ENCODE measurements around the gene LSM12. TPM values are rescaled to one million over a fixed set of nuclear protein-coding genes. Genes with fewer than 3 reads are reported as not detected.
"Not testable (repeated sequence)": the region's sequence is repeated elsewhere in the genome, so short reads cannot be mapped to it uniquely, and the experiment has no call there.

LSM12 gene
- total RNA-seq, 1 donor from 2014 or later, result 22.5 TPM

DNA sequence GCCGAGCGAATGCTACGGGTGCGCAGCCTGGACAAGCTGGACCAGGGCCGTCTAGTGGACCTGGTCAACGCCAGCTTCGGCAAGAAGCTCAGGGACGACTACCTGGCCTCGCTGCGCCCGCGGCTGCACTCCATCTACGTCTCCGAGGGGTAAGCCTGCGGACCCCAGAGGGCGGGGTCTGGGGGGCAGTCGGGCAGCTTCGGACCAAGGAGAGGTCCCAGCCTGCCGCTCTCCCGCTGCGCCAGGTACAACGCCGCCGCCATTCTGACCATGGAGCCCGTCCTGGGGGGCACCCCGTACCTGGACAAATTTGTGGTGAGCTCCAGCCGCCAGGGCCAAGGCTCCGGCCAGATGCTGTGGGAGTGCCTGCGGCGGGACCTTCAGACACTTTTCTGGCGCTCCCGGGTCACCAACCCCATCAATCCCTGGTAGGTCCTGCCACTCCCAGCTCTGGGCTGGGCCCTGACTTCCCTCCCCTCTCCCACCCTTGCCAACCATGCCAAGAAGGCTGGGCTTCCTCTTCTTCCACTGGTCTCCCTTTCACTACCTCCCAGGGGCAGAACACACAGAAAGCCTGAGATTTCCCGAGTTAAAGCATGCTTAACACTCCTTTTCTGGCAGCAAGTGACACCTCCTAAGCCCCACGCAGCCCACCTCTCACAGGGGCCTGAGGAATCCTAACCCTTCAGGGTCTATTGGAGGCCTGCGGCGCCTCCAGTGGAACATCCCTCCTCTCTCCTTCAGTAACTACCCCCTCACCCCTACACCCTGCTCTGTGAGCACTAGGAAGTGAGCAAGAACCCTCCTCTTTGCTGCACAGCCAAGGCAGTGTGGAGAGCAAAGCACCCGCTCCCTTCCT lies 58.9 kb downstream of the LSM12 start:
- DNase-seq (ENCODE audit: low read depth in 2 of 2), result no peak

DNA sequence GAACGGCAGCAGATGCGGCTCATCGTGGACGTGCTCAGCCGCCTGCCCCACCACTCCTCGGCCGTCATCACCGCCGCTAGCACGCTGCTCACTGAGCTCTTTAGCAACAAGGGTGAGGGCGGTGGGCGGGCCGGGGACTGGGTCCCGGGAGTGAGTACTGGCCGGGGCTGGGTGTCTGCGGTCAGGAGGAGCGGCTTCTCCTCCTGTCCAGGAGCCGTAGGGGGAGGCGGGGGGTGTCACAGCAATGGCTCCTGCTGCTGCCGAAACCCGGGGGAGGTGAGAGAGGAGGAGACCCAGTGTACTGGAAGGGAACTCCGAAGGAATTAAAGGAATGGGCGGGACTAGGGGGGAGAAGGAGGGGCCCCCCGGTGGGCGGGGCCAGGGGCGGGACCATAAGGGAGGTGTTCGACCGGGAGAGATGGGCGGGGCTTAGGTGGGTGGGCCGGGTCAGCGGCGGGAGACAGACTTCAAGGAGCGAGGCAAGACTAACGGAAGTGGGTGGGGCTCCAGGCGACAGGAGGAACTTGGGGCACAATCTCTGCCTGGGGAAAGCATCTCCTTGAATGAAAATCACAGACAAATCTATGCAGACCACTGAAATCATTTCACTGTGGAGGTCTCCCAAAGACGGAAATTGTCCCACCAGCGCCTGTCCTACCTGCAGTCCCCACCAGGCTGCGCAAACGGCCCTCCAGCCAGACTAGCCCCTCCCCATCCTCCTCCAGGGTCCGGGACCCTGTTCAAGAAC lies 59.7 kb downstream of the LSM12 start:
- peak; percentile 52 to 92 for DNase-seq (ENCODE audit: low read depth in 2 of 2)

DNA sequence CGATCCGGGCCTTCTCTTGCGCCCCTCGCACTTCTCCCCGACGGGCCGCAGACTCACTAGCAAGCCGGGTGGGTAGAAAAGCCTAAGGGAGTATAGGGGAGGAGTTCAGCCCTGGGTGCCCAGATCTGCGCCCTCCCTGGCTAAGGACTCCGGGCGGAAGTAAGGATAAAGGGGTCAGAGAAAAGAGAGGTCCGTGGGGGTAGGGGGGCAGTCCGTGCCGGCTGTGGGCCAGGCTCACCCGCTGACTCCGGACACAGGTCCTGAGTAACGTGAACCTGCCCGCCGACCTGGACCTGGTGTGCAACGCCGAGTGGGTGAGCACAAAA lies 60.2 kb downstream of the LSM12 start:
- DNase-seq (ENCODE audit: low read depth in 2 of 2), result no peak

DNA sequence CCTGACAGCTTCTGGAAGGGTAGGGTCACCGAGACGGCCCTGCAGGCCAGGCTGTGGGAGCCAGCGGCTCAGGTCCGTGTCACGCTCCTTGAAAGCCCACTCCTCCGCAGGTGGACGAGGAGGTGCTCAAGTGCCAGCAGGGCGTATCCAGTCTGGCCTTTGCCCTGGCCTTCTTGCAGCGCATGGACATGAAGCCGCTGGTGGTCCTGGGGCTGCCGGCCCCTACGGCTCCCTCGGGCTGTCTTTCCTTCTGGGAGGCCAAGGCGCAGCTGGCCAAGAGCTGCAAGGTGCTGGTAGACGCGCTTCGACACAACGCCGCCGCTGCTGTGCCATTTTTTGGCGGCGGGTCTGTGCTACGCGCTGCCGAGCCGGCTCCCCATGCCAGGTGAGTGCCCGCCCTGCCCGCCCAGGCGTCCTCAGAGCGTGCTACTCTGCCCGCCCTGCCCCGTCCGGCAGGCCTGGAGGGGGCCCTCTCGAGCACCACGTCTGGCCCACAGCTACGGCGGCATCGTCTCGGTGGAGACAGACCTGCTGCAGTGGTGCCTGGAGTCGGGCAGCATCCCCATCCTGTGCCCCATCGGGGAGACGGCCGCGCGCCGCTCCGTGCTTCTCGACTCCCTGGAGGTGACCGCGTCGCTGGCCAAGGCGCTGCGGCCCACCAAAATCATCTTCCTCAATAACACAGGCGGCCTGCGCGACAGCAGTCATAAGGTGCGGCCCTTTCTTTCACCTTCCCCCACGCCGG lies 60.8 kb downstream of the LSM12 start:
- peak in 1 of 2 donors; percentile 69 for DNase-seq (ENCODE audit: low read depth in 2 of 2)

DNA sequence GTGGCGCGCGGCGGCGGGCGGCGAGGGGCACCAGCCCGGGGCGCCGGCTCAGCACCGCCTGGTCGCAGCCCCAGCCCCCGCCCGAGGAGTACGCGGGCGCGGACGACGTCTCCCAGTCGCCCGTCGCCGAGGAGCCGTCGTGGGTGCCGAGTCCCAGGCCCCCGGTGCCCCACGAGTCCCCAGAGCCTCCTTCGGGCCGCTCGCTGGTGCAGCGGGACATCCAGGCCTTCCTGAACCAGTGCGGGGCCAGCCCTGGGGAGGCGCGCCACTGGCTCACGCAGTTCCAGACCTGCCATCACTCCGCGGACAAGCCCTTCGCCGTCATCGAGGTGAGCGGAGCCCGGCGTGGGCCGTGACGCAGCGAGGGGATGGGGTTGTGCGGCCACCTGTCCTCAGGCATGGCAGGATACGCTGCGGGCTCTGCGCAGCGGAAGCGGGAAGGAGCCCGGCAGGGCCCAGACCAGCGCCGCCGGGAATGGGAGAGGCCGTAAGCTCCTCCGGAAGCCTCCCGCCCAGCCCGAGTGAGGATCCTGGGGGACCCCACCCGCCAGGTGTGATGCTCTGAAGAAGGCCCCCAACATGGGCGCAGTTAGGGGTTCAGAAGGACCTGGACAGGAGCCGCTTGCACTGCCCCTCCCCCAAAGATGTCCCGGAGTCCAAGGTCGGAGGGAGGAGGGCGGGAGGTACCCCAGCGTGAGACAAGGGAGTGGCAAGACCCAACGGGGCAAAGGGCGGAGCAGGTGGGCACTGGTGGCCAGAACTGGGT lies 61.5 kb downstream of the LSM12 start:
- DNase-seq (ENCODE audit: low read depth in 2 of 2), result peak in 1 of 2 donors; percentile 40

DNA sequence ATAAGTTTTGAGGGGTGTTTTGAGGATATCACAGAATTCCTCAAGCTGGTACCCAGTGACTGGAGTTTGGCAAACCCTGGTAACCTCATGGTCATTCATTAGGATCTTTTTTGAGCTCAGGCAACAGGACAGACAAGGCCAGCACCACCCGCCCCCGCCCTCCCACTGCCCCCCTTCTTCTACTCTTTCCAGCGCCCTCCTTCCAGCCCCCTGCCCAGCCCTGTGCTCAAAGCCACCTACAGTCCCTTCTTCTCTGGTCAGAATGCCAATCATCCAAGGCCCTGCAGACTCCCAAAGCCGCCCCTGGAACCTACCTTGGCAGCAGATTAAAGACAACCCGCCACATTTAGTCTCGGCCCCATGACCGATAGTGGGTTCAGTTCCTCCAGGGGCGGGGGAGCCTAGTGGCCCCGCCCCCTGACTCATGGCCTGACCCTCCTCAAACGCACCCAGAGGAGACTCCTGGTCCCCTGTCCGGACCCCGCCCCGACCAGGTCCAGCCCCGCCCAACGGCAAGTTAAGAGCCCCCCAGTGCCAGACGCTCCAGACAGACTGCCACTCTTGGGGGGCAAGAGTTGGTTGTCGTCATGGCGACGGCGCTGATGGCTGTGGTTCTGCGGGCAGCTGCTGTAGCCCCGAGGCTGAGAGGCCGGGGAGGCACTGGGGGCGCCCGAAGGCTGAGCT lies 62.3 kb downstream of the LSM12 start, which contains the start of gene NAGS:
Gene NAGS, plus strand, starts transcription at position 546 of the 684 bp plus-strand sequence. Its CDS starts 42 bp downstream, at position 588.
- DNase-seq (ENCODE audit: low read depth in 2 of 2), result peak in 1 of 2 donors; percentile 40

DNA sequence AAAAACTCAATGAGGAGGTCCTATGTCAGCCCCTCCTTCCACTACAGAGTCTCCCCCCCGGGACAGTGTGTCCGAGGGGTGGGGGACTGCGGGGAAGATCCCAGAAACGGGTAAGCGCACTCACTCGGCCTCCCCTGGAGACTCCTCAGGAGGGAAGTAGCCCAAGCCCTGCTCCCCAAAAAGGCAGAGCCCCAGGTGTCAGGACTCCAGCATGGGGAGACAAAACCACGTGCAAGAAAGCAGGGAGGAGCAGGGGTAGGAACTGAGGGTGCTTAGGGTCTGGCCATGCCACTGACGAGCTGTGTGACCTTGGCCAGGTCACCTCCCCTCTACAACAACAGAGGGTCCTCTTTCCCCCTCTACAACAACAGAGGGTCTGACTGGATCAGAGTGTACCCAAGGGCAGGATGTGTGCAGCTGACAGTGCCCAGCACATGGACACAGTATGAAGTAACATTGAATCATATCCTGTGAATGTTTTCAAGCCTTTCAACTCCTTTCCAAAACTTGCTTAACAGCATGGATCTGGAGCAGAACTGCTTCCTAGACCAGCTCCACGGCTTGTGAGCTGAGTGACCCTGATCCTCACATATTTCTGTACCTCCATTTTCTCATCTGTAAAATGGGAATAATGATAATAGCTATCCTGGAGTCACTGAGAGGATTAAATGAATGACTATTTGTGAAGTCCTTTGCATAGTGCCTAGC lies 64.2 kb downstream of the LSM12 start:
- peak; percentile 81 to 92 for DNase-seq (ENCODE audit: low read depth in 2 of 2)

DNA sequence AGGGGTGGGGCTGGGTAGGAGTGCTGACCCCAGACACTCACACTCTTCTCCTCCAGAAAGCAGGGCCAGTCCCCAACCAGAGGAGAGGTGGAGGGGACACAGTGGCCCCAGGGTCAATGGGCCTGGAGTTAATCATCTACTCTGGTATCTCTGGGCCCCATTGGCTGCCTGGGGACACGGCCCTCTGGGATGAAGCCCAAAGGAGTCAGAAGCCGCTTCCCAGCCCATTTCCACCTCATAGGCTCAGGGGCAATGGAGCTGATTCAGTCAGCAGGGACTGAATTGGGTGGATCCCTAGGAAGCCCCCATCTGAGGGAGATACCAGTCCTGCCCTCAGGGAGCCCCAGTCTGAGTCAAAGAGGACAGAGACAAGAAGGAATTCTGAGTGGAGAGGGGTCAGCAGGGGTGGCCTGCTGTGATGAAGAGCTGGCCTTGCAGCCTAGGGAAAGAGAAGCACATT lies 65.0 kb downstream of the LSM12 start:
- no peak for DNase-seq (ENCODE audit: low read depth in 2 of 2)

DNA sequence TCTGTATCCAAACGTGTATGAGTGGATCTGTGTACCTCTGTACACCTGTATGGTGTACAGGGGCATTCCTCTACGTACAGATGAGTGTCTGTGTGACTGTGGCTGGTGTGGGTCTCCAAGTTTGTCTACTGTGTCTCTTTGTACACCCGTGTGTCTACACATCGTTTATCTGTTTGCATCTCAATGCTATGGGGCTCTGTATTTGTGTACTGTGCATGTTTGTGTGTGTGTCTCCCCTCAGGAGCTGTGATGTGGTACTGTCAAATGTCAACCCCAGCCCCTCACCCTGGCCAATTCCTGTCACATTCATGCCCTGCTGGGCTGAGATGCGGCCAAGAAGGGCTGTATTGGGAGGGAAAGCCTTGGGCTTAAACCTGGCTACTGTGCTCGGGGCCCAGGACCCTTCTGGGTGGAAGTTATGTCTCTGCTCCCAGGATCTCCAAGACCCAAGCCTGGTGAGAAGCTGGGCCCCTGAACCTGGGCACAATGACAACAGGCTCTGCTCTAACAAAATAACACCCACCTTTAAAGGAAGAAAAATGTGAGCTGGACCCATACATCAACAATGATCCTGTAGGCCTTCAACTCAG lies 65.5 kb downstream of the LSM12 start:
- no peak for DNase-seq (ENCODE audit: low read depth in 2 of 2)

DNA sequence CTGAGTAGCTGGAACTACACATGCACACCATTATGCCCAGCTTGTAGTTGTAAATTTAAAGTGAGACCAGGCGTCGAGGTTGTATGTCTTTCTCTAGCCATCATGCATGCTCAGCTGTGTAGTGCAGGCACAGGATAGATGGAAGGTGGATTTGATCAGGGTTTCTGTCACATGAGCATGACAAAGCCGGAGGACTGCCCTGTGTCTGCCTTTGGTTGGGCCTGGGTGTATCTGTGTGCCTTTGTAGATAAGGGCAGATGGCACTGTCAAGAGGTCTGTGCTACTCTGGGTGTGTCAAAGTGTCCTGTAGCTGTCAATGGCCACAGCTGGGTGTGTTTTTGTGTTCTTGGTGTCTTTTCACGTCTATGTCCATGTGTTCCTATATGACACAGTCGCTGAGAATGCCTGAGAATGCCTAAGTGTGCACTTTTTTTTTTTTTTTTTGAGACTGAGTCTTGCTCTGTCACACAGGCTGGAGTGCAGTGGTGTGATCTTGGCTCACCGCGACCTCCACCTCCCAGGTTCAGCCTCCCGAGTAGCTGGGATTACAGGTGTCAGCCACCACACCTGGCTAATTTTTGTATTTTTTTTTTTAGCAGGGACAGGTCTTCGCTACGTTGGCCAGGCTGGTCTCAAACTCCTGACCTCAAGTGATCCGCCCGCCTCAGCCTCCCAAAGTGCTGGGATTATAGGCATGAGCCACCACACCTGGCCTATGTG lies 66.2 kb downstream of the LSM12 start:
- DNase-seq (ENCODE audit: low read depth in 2 of 2), result no peak

DNA sequence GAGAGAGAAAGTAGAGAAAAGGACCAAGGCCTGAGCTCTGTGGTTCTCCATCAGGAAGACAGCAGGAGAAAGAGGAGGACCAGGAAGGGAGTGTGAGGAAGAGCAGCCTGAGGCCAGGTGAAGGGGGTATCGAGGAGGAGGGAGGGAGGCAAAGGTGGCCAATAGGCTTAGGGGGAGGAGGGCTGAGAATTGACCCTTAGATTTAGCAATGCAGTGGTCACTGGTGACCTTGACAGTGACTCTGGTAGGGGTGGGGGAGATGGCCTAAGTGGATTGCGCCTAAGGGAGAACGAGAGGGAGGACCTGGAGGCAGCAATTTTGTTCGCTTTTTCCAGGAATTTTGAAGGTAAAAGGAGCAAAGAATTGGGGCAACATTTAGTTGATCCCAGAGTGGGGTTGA lies 67.4 kb downstream of the LSM12 start:
- DNase-seq (ENCODE audit: low read depth in 2 of 2), result no peak

DNA sequence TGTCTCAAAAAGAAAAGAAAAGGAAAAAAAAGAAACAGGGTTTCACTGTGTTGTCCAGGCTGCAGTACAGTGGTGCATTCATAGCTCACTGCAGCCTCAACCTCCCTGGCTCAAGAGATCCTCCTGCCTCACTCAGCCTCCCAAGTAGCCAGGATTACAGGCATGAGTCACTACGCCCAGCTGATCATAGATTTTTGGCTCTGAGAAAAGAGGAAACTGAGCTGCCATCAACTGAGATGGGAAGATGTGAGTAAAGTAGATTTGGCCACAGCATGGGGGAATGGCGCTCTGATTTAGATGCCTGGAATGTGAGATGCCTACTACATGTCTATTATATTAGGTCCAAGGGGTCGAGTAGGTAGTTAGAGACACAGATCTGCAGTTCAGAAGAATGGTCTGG lies 67.9 kb downstream of the LSM12 start:
- DNase-seq (ENCODE audit: low read depth in 2 of 2), result peak in 1 of 2 donors; percentile 52

DNA sequence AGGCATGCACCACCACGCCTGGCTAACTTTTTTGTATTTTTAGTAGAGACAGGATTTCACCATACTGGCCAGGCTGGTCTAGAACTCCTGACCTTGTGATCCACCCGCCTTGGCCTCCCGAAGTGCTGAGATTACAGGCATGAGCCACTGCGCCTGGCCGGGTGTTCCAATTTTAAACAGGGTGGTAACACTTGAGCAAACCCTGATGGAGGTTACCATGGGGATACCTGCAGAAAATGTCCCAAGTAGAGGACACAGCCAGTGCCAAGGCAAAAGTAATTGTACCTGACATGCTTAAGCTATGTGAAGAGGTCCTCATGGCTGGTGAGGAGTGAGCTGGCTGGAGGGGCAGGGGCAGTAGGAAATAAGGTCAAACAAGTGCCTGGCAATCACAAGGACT lies 69.3 kb downstream of the LSM12 start:
- DNase-seq (ENCODE audit: low read depth in 2 of 2), result not testable (repeated sequence)

DNA sequence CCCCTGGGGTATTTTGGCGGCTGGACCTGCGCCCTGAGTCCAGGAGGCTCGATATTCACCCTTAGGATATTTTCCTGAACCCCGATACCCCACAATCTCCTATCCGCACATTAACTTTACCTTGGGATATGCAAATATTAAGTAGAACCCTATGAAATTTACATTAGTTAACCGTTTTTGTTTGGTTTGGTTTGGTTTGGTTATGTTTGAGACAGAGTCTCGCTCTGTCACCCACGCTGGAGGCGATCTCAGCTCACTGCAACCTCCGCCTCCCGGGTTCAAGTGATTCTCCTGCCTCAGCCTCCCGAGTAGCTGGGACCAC lies 71.4 kb downstream of the LSM12 start:
- no peak for DNase-seq (ENCODE audit: low read depth in 2 of 2)

DNA sequence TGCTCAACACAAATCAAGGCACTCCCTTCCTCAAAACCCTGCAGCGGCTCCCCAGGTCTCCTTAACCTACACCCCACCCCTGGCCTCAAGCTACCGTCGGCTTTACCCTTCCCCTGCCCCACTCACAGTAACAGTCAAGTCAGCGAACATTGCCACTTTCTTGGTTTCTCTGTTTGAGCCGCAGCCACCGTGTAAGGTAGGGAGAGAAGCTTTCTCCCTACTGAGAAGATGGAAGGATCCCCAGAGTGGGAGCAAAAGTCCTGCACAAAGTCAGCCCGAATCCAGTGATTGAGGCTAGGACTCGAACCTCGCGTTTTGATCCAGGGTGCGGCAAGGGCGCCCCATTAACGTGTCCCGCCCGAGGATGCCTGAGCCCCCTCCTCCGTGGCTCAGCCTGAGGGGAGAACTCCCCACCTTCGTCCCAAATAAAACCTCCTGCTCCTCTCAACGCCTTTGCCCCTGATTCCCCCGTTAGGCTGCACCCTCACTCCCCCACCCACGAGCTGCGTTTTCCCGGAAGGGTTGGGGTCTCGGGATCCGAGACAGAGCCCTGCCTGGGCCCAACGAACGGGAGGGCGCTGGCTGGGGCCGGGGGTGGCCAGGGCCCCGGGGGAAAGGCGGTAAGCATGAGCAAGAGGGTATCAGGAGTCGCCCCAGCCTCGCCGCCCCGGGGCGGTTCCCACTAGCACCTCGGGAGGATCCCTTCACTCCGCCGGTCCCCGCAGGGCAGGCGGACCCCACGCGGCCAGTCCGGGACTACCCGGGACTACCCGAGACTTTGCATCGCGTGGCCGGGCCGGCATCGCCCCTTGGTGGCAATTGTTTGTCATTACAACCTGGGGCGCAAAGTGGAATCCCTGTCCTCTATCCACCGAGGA lies 72.0 kb downstream of the LSM12 start:
- peak in 1 of 2 donors; percentile 62 for DNase-seq (ENCODE audit: low read depth in 2 of 2)

DNA sequence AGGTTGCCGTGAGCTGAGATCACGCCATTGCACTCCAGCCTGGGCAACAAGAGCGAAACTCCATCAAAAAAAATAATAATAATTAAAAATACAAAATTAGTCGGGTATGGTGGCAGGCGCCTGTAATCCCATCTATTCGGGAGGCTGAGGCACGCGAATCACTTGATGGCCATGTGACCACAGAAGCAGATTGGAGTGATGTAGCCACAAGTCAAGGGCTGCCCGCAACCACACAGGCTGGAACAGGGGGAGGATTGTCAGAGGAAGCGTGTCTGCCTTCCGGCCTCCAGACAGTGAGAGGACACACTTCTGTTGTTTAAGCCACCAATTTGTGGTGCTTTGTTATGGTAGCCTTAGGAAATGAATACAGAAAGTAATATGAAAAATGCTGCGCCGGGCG lies 73.8 kb downstream of the LSM12 start:
- no peak for DNase-seq (ENCODE audit: low read depth in 2 of 2)

DNA sequence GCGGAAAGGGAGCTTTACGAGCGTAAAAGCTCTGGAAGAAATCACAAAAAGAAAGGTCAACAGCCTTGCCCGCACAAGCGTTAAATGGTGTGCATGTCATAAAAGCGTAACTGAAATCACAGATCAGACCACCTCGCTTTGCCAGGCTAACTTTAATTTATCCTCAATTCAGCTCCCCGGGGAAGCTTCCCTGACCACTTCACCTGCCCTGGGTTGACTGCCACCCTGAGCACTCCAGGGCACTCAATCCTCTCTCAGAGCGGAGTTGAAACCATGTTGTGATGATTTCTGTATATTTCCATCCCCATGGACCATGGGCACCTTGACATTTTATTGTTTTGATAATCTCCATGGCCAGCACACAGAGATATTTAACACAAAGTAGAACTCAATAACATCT lies 78.2 kb downstream of the LSM12 start:
- no peak for DNase-seq (ENCODE audit: low read depth in 2 of 2)

Measured in dermis microvascular lymphatic vessel endothelial cell (primary cell).